ENCODE results near the gene TUSC7.

The TUSC7 gene

DNA sequence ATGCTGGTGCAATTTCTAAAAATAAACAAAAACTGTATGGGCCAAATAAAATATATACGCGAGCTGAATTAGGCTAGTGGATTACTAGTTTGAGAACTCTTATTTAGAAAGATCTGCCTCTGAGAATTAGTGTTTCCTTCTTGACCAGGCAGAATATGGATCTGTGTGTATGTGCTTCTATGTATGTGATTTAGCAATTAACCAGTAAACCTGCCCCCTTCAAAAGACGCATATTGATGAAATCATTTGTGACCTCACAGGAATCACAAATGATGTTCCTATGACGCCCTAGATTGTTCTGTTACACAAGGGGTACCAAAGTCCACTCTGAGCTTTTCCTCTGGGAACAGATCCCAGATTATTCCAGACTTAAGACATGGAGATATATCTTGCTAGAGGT, at the start of gene TUSC7:
TUSC7 (plus strand) TSS at position 301 of the 400 bp plus-strand sequence.
- in situ Hi-C loops (cut with MboI; ENCODE audit: low sequenced_read_pairs), result no loop called here
- no peaks in the 10 kb centered on the region for H3K4me1 ChIP-seq

DNA sequence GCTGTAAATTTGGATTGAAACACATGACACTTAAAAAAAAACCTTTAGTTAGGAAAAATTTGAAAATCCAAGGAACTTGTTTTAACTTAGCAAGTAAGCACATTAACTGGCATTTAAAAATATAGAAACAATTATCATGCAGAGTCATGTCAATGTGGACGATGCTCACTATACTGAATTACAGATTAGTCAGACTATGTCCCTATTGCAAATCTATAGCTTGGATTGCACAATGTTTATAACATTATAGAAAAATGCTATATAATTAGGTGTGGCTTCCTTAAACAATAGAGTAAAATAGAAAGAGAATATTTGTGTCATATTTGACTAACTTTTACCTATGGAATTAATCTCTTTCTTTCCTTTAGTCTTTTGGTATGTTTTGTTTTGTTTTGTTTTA, 48.4 kb upstream of the TUSC7 start:
- H3K27me3 ChIP-seq (ENCODE audit: low read depth), result peaks cover 5% of the 10 kb centered on the region

More for the DNA sequence above, at the start of gene TUSC7:
- H3K4me3 ChIP-seq, result no peak within 1 kb of the TSS
- H3K9me3 ChIP-seq, result no peaks in the 10 kb centered on the region
- peaks cover 8% of the 10 kb centered on the region; the same call in 1 of the 2 replicates for H3K27me3 ChIP-seq (ENCODE audit: low read depth)
- no peaks in the 10 kb centered on the region for H3K36me3 ChIP-seq (replicated peaks)
- DNase-seq (ENCODE audit: low spot score in 2 of 2), result no peak

GRCh38 chr3:116663161-116664110, 46.1 kb upstream of the TUSC7 start:
- Histone ChIP-seq H3K4me3 (no peak overlapping the region), H3K4me1 (no peaks in the 10 kb centered on the region), H3K27me3 (ENCODE audit: low read depth) (peaks cover 5% of the 10 kb centered on the region), H3K36me3 (replicated peaks) (no peaks in the 10 kb centered on the region), H3K9me3 (no peaks in the 10 kb centered on the region)
- DNase-seq (ENCODE audit: low spot score in 2 of 2), result no peak
- in situ Hi-C loops (cut with MboI; ENCODE audit: low sequenced_read_pairs), result no loop called here

More for the DNA sequence above, 48.4 kb upstream of the TUSC7 start:
- H3K4me1 ChIP-seq, result no peaks in the 10 kb centered on the region
- H3K4me3 ChIP-seq, result no peak overlapping the region
- no peaks in the 10 kb centered on the region for H3K9me3 ChIP-seq
- no peak for DNase-seq (ENCODE audit: low spot score in 2 of 2)
- no peaks in the 10 kb centered on the region for H3K36me3 ChIP-seq (replicated peaks)
- in situ Hi-C loops (cut with MboI; ENCODE audit: low sequenced_read_pairs), result no loop called here

GRCh38 chr3:116667324-116667723, 42.3 kb upstream of the TUSC7 start:
- DNase-seq (ENCODE audit: low spot score in 2 of 2), result no peak
- H3K27me3 ChIP-seq (ENCODE audit: low read depth), result peaks cover 5% of the 10 kb centered on the region
- H3K36me3 ChIP-seq (replicated peaks), result no peaks in the 10 kb centered on the region
- no peaks in the 10 kb centered on the region for H3K9me3 ChIP-seq
- no peaks in the 10 kb centered on the region for H3K4me1 ChIP-seq
- in situ Hi-C loops (cut with MboI; ENCODE audit: low sequenced_read_pairs), result no loop called here
- H3K4me3 ChIP-seq, result no peak overlapping the region

GRCh38 chr3:116667791-116668190, 41.8 kb upstream of the TUSC7 start:
- no peak overlapping the region for H3K4me3 ChIP-seq
- no peaks in the 10 kb centered on the region for H3K36me3 ChIP-seq (replicated peaks)
- DNase-seq (ENCODE audit: low spot score in 2 of 2), result no peak
- H3K27me3 ChIP-seq (ENCODE audit: low read depth), result peaks cover 5% of the 10 kb centered on the region
- in situ Hi-C loops (cut with MboI; ENCODE audit: low sequenced_read_pairs), result no loop called here
- no peaks in the 10 kb centered on the region for H3K9me3 ChIP-seq
- H3K4me1 ChIP-seq, result no peaks in the 10 kb centered on the region

DNA sequence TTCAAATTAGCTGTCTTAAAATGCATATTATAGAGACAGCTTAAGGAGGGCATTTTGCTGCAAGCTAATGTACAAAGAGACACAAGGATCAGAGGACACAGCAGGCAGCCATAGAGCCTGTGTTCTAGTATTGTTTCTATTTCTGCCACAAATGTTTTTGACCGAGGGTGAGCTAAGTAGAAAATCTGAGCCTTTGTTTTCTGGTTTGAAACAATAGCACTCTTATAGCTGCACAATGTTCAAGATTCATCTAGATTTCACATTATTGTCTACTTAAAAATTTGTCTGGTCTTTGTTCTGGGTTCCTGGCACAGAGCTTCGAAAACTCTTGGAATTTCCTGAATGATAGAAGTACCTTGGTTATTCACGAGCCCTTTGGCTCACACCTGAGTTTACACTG, 40.0 kb upstream of the TUSC7 start:
- no peak for DNase-seq (ENCODE audit: low spot score in 2 of 2)
- Histone ChIP-seq H3K4me1 (no peaks in the 10 kb centered on the region), H3K9me3 (no peaks in the 10 kb centered on the region), H3K4me3 (no peak overlapping the region), H3K36me3 (replicated peaks) (no peaks in the 10 kb centered on the region), H3K27me3 (ENCODE audit: low read depth) (peaks cover 5% of the 10 kb centered on the region)
- in situ Hi-C loops (cut with MboI; ENCODE audit: low sequenced_read_pairs), result no loop called here

DNA sequence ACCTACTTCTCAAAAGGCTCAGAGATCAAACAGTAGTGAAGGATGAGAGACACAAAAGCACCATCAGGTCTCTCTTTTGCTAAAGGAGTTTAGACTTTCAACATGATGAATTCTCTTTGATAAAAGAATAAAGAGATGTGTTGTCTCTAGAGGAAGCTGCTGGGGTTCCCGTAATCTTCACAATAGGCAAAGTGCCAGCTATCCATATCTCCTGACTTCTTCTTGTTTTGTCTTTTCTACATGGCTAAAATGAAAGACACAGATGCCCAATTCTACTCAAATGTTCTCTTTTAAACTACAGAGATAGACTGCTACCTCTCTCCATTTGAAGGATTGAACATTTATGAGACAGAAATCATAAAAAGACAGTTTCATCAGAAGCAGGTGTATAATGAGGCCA, 38.4 kb upstream of the TUSC7 start:
- H3K36me3 ChIP-seq (replicated peaks), result no peaks in the 10 kb centered on the region
- no peaks in the 10 kb centered on the region for H3K4me1 ChIP-seq
- DNase-seq (ENCODE audit: low spot score in 2 of 2), result no peak
- H3K9me3 ChIP-seq, result no peaks in the 10 kb centered on the region
- in situ Hi-C loops (cut with MboI; ENCODE audit: low sequenced_read_pairs), result no loop called here
- no peaks in the 10 kb centered on the region; the same call in 1 of the 2 replicates for H3K27me3 ChIP-seq (ENCODE audit: low read depth)
- H3K4me3 ChIP-seq, result no peak overlapping the region

- Histone ChIP-seq H3K4me1 (no peaks in the 10 kb centered on the region), H3K4me3 (no peak overlapping the region), H3K27me3 (ENCODE audit: low read depth) (no peaks in the 10 kb centered on the region; the same call in 1 of the 2 replicates), H3K9me3 (no peaks in the 10 kb centered on the region), H3K36me3 (replicated peaks) (no peaks in the 10 kb centered on the region)
- no peak for DNase-seq (ENCODE audit: low spot score in 2 of 2)
- in situ Hi-C loops (cut with MboI; ENCODE audit: low sequenced_read_pairs), result no loop called here
Measured at GRCh38 chr3:116678853-116679252, 30.7 kb upstream of the TUSC7 start.

GRCh38 chr3:116691041-116691440, 18.5 kb upstream of the TUSC7 start:
- Histone ChIP-seq H3K4me3 (no peak overlapping the region), H3K27me3 (ENCODE audit: low read depth) (peaks cover 6% of the 10 kb centered on the region; the same call in 1 of the 2 replicates), H3K9me3 (no peaks in the 10 kb centered on the region), H3K36me3 (replicated peaks) (no peaks in the 10 kb centered on the region), H3K4me1 (no peaks in the 10 kb centered on the region)
- in situ Hi-C loops (cut with MboI; ENCODE audit: low sequenced_read_pairs), result no loop called here
- DNase-seq (ENCODE audit: low spot score in 2 of 2), result no peak

DNA sequence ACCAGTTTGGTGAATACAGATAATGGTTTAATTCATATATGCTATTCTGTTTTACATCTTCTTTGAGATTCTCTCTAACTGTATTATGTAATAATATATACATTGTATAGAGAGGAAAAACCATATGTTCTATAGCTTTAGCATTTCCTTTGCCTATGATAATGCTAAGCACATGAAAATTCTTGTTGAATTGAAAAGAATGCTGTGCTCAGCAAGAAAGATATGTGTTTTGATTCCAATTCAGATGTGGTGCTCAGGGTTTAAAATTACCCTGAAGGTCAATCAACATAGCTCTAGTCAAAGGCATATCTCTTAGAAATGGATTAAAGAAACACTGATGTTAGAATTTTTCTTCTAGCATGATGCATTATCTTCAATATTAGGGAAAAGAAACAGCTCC, 8.5 kb upstream of the TUSC7 start:
- no peak for DNase-seq (ENCODE audit: low spot score in 2 of 2)
- H3K4me1 ChIP-seq, result no peaks in the 10 kb centered on the region
- in situ Hi-C loops (cut with MboI; ENCODE audit: low sequenced_read_pairs), result no loop called here

DNA sequence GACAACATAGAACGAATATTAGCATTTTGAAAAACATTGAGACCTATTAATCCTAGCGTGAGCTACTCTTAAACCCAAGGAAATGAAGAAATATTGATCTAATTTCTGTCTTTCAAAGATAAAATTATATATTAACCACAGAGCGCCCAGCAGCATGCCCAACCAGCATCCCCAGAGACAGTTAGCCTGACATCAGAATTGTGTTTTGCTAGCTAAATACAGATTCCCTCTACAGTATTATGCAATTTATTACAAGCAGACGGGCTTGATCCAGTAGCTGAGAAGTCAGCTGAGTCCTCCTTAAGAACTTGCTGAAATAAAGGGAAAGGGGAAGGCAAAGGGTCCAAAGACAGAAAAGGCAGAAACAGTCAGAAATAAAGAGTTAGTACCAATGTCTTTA, 7.2 kb upstream of the TUSC7 start:
- Histone ChIP-seq H3K36me3 (replicated peaks) (no peaks in the 10 kb centered on the region), H3K4me1 (no peaks in the 10 kb centered on the region), H3K4me3 (no peak overlapping the region), H3K9me3 (no peaks in the 10 kb centered on the region), H3K27me3 (ENCODE audit: low read depth) (peaks cover 8% of the 10 kb centered on the region; the same call in 1 of the 2 replicates)
- in situ Hi-C loops (cut with MboI; ENCODE audit: low sequenced_read_pairs), result no loop called here
- no peak for DNase-seq (ENCODE audit: low spot score in 2 of 2)

More for the DNA sequence above, 8.5 kb upstream of the TUSC7 start:
- no peak overlapping the region for H3K4me3 ChIP-seq
- H3K36me3 ChIP-seq (replicated peaks), result no peaks in the 10 kb centered on the region
- peaks cover 3% of the 10 kb centered on the region; the same call in 1 of the 2 replicates for H3K27me3 ChIP-seq (ENCODE audit: low read depth)
- no peaks in the 10 kb centered on the region for H3K9me3 ChIP-seq

DNA sequence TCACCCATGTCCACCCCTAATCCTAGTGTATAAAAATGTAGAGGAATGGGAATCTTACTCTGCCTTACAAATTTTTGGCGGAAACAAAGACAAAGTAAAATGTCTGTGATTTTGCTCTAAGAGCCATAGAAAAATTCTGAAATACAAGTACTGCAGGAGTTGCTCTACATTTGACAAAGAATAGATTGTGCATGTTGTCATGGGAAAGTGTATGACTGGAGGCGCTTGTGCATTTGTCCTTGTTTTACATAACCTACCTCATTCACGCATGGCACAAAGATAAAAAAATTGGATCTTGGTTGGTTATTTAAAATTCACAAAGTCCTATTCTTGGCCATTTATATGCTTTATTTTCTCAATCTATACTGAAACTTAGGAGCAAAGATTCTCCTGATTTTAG, 2.0 kb upstream of the TUSC7 start:
- DNase-seq (ENCODE audit: low spot score in 2 of 2), result no peak
- in situ Hi-C loops (cut with MboI; ENCODE audit: low sequenced_read_pairs), result no loop called here
- Histone ChIP-seq H3K9me3 (no peaks in the 10 kb centered on the region), H3K36me3 (replicated peaks) (no peaks in the 10 kb centered on the region), H3K4me1 (no peaks in the 10 kb centered on the region), H3K4me3 (no peak overlapping the region), H3K27me3 (ENCODE audit: low read depth) (peaks cover 8% of the 10 kb centered on the region; the same call in 1 of the 2 replicates)

DNA sequence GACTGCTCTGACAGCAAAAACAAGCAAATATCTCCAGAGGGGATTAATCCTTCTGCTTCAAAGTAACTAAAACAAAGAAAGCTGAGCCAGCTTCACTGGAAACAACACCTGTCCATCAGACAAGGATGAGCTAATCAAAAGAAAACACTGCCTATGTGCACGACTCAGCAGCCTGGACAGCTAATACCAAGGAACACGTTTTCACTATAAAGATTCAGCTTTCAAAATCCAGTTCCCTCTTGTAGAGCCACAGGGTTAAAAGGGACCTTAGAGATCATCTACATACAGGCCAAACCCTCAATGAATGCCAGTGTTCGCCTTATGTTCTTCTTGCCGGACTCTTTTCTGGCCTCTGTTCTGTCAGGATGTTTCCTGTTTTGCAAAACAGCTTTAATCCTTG, 6.9 kb downstream of the TUSC7 start:
- no peak for DNase-seq (ENCODE audit: low spot score in 2 of 2)
- no peaks in the 10 kb centered on the region for H3K36me3 ChIP-seq (replicated peaks)

DNA sequence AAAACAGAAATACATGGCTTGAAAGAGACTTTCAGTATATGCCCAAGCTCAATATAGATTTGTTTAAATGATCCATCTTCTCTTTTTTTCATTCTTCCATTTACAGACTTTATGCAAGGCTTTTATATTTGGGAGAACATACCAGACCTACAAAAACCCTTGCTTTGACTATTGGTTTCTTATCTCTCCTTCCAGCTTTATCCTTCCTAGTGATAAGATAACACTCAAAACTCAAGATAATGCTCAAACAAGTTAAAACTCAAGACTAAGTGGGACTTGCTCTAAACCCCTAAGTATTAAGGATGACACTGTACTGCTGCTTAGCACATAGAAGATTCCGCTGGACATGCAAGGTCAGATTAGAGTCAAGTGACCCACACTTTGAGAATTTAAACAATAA, 8.0 kb downstream of the TUSC7 start:
- Histone ChIP-seq H3K9me3 (no peaks in the 10 kb centered on the region), H3K36me3 (replicated peaks) (no peaks in the 10 kb centered on the region), H3K4me1 (no peaks in the 10 kb centered on the region), H3K4me3 (no peak overlapping the region), H3K27me3 (ENCODE audit: low read depth) (peaks cover 7% of the 10 kb centered on the region)
- in situ Hi-C loops (cut with MboI; ENCODE audit: low sequenced_read_pairs), result no loop called here
- DNase-seq (ENCODE audit: low spot score in 2 of 2), result no peak

More for the DNA sequence above, 6.9 kb downstream of the TUSC7 start:
- H3K9me3 ChIP-seq, result no peaks in the 10 kb centered on the region
- H3K27me3 ChIP-seq (ENCODE audit: low read depth), result peaks cover 7% of the 10 kb centered on the region
- no peak overlapping the region for H3K4me3 ChIP-seq
- no peaks in the 10 kb centered on the region for H3K4me1 ChIP-seq
- in situ Hi-C loops (cut with MboI; ENCODE audit: low sequenced_read_pairs), result no loop called here

Measured in HAP-1 (cell line).